ENCODE data around the gene DSCAM. TPM values are rescaled to one million over a fixed set of nuclear protein-coding genes. Genes with fewer than 3 reads are reported as not detected.

The DSCAM gene
- total RNA-seq, 1 experiment from 2014 or later, result not detected

- no peak for DNase-seq (ENCODE audit: low spot score)
Observed at GRCh38 chr21:40002978-40003377, 844.0 kb downstream of the DSCAM start.

DNA sequence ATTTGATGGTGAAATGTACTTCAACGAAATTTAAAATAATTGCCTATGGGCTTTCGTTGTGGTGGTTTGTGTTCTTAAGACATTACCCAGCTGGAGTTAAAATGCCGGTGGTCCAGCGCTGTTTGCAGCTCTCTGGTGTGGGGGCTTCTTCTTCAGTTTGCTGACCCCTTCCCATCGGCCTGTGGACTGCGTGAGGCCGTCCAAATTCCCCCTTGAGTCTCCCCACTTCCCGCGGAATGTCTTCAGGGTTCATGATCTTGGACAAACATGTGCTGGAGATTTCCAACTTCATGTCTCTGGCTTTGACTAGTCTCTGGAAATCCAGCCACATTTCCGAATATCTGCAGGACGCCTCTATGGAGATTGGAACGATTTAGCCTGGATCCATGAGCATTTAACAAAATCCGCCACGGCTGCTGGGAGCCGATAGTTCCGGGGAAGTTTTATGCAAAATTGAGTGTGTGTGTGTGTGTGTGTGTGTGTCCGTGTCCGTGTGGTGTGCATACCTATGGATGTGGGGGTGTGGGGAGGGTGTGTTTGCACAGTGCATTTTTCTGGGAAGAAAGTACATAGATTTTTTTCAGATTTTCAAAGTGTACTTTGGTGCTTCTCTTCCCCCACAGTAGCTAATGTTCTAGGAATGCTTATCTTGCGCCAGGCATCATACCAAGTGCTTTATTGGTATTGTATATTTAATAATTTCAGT, 862.5 kb downstream of the DSCAM start:
- no peak for DNase-seq (ENCODE audit: low spot score)

- no peak for DNase-seq (ENCODE audit: low spot score)
Observed at GRCh38 chr21:39980241-39980820, 866.6 kb downstream of the DSCAM start.

- DNase-seq (ENCODE audit: low spot score), result no peak
Observed at GRCh38 chr21:39979321-39979720, 867.6 kb downstream of the DSCAM start.

GRCh38 chr21:39976800-39977199, 870.2 kb downstream of the DSCAM start:
- DNase-seq (ENCODE audit: low spot score), result no peak

DNA sequence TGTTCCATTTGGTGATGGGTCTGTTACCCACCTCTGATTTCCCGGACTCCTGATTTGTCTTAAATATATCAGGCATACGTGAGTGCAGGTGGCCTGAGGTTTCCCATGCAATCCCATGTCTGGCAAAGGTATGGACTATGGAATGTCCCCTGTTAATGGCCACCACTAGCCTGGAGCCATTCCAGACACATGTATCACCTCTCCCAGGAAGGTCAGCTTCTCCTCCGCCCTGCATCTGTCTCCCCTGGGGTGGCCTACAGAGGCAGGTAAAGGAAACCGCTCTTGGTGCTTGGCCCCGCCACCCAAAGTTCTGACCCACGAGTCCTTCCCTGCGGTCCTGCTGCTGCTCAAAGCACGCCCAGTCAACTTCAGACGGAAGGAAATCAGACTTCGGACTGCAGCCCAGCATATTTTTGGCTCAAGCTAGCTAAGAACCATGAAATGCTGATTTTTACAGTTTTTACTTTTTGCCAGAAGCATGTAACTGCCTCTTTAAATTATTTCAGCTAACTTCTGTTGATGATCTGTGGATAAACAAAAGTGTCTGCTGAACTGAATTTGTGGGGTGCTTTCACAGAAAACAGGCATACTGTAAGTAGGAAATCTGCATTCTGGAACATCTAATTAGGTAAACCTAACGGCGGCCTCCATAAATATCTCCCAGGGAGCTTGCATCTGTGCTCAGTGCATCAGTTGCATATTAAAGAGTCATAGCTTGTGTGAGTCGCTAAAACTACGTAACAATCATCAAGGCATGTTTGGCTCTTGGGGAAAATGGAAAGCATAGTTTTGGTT, 873.8 kb downstream of the DSCAM start:
- DNase-seq (ENCODE audit: low spot score), result no peak

DNA sequence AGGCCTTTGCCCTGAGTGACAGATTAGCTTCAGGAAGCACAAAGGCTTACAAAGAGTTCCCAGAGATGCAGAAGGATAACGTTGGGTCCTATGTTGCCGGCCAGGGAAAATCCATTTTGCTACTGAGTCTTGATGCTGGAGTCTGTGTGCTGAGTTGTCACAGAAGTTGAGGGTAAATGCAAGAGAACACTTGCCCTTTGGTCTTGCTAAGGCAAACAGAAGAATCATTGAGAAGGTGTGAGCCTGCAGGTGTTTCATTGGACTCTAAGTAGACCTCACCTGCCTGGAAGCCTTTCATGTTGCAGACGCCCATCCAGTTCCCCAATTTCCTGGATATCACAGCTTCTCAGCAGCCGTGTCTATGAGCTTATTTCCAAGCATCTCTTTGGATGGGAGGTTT, 874.5 kb downstream of the DSCAM start:
- DNase-seq (ENCODE audit: low spot score), result no peak

DNA sequence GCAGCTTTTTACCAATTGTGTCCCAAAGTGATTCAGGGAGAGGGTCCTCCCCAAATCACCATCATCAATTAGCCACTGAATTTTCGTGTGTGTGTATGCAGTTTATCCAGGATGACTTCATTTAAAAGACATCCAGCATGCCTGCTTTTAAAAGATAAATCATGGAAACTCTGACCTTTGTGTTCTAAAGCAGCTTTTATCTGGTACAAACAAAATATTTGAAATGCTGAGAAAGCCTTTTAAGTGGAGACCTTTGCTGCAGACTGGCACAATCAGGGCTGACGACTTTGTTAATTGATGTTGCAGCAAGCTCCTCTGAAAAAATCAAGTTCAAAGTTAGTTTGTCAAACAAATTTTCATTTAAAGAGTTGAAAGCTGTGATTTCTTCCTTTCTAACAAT, 875.0 kb downstream of the DSCAM start:
- DNase-seq (ENCODE audit: low spot score), result no peak

DNA sequence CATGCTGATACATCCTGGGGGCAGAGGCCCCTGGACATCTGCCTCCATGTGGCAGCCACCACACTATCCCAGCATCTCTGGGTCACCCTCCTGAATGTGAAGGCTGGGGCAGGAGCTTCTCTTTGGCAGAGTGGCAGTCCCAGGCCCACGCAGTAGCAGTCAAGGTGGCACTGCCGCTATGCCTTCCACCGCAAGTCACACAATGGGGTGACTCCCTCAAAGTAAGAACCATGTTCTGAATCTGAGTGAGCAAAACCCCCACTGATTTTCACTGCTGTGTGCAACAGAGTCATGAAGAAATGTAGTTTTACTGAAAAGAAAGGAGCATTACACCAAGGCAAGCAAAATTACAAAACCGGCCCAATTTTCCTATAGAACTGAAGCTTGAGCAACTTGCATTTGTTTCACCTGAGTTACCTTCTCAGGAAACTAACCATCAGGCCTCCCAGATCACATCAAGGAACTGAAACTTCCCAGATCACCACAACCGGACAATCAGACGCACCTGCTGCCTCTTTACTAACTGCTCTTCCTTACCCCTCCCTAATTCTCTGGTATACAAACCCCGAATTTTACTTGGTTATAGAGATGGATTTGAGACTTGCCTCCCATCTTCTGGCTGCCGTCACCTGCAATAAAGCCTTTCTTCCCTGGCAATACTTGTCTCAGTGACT, 877.1 kb downstream of the DSCAM start:
- DNase-seq (ENCODE audit: low spot score), result no peak

DNA sequence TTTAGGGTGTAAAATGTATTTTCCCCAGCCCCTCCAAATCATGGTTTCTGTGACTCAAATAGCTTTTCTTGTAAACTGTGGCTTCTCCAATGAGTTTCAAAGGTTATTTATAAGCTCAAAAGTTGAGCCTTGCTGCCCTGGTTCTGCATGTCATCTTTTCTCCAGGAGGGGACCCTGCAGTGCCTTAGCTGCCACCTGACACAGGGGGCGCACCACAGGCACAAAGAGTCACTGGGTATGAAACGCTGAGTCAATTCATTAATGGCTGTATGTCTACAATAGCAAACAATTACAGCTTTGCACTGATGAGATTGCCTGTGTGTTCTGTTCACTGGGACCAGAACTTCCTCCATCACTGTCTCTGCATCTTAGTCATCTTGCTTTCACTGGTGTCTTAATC, 878.9 kb downstream of the DSCAM start:
- no peak for DNase-seq (ENCODE audit: low spot score)

GRCh38 chr21:39966786-39967185, 880.2 kb downstream of the DSCAM start:
- no peak for DNase-seq (ENCODE audit: low spot score)

DNA sequence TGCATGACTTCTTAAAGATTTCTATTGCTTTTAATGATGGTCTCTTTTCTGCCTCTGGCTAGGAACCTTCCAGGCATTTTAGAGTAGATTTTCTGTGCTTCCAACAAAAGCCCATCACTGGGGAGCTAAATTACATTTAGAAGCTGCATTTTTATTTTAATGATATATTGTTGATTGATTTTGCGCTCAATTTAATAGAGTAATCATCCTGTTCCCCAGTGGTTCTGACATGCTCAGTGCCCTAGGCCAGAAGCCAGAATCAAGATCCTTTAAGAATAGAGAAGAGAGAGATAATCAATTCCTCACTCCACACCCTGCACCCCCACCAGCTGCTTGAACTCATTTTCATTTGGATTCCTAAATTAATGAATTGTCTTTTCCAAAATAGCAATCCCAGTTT, 881.9 kb downstream of the DSCAM start:
- no peak for DNase-seq (ENCODE audit: low spot score)

DNA sequence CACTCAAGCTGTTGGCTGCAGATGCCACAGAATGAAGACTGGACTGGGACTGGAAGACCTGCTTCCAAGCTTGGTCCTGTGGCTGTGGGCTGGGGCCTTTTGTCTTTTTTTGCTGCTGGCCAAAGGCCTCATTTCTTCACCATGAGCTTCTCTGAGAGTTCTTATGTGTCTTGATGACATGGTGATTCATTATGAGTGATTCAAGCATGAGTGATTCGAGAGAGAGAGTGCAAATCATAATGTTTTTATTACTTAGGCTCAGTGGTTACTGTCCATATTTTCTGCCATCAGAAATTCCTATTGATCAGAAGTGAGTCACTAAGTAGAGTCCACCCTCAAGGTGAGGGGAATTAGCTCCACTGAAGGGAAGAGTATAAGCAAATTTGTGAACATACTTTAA, 885.7 kb downstream of the DSCAM start:
- no peak for DNase-seq (ENCODE audit: low spot score)

Data from A172 (cell line).